K562 (cell line): Measurements from ENCODE around the gene AGAP1. TPM values are rescaled to one million over a fixed set of nuclear protein-coding genes. Genes with fewer than 3 reads are reported as not detected.
A peak's percentile ranks its signal among the peaks of the same experiment; 100 is the strongest.

ENCODE experiments used
- ATAC-seq: fragments of 200-7000 bp; cut with Tn5 transposase; 3 replicates; pipeline ENCODE4 v1.9.1; 2020; ENCODE audit warnings: moderate library complexity
- BruUV-seq: library from RNA; stranded (reverse); fragments of 400-500 nt; replicated peaks from 2 replicates; lab custom pipeline; 2021; lab: Mats Ljungman, UMichigan
- CTCF ChIA-PET: fragments of 300-600 bp; formaldehyde crosslinking; extraction: SDS; loops from one replicate; lab custom pipeline; 2021; ENCODE audit warnings: low intra/inter-chr PET ratio; lab: Yijun Ruan, JAX
- POLR2A ChIA-PET: fragments of 300-600, 350-650 bp; sonication (Branson Sonifier 250); formaldehyde crosslinking; extraction: SDS; loops from one replicate; lab custom pipeline; 2021; ENCODE audit warnings: antibody characterized with exemption, inconsistent platforms; lab: Yijun Ruan, JAX
- DNase-seq, 4 experiments: peaks; one replicate each; pipeline versions ENCODE4 v3.0.0 to v3.0.0-alpha.2; 2011 to 2018; ENCODE audit warnings: low spot score in 3 of 4, mixed read lengths in 3 of 4; ENCODE audit errors: extremely low read depth in 1 of 4
- FAIRE-seq: peaks from 2 replicates; lab custom pipeline; 2011; peaks lifted over from hg19 to GRCh38; lab: Jason Lieb, UNC
- H2AFZ ChIP-seq: 2 replicates; pipeline ENCODE4 v1.6.0; 2011; ENCODE audit warnings: low read depth, low read length, control low read depth, inconsistent platforms
- H3K27ac ChIP-seq: fragments of 200-600 bp; 3 replicates; pipeline ENCODE4 v1.8.0; 2011; ENCODE audit warnings: low read depth, mild to moderate bottlenecking, control low read depth, inconsistent platforms, low read length, moderate library complexity, mixed read lengths; ENCODE audit errors: extremely low read depth
- H3K27me3 ChIP-seq, 2 experiments: fragments of 300-600 bp in 1 of 2; 2 replicates in 1 of 2; 3 replicates in 1 of 2; pipeline versions ENCODE4 v1.6.0 to v1.8.0; 2011; ENCODE audit warnings: inconsistent platforms in 2 of 2, low read length in 2 of 2, mild to moderate bottlenecking in 1 of 2, mixed read lengths in 1 of 2, moderate library complexity in 1 of 2; ENCODE audit not compliant: control insufficient read depth in 2 of 2, insufficient read depth in 2 of 2
- H3K36me3 ChIP-seq: fragments of 300-600 bp; 3 replicates; pipeline ENCODE4 v1.8.0; 2011; ENCODE audit warnings: mild to moderate bottlenecking, low read length, inconsistent platforms; ENCODE audit not compliant: control insufficient read depth, insufficient read depth
- H3K4me1 ChIP-seq, 2 experiments: fragments of 200-600 bp in 1 of 2; replicated peaks in 1 of 2; 2 replicates in 1 of 2; 3 replicates in 1 of 2; pipeline versions ENCODE4 v1.5.1 to v1.8.0; 2011; ENCODE audit warnings: inconsistent platforms in 2 of 2, low read length in 2 of 2, mild to moderate bottlenecking in 1 of 2, mixed read lengths in 1 of 2, moderate library complexity in 1 of 2; ENCODE audit not compliant: control insufficient read depth in 2 of 2, insufficient read depth in 2 of 2
- H3K4me2 ChIP-seq: 2 replicates; pipeline ENCODE4 v1.6.1; 2011; ENCODE audit warnings: low read length, control low read depth, inconsistent platforms, mixed read lengths; ENCODE audit not compliant: insufficient read depth
- H3K4me3 ChIP-seq: fragments of 200-600 bp; sonication (generic), shearing (Covaris generic); 2 replicates; pipeline ENCODE4 v1.5.1; 2016; ENCODE audit warnings: control low read depth, inconsistent platforms
- H3K79me2 ChIP-seq: fragments of 200-600 bp; 3 replicates; pipeline ENCODE4 v1.8.0; 2011; ENCODE audit warnings: low read length, inconsistent platforms; ENCODE audit not compliant: control insufficient read depth, insufficient read depth
- H3K9ac ChIP-seq, 2 experiments: 2 replicates each; pipeline versions ENCODE4 v1.6.0 to v1.6.1; 2011; ENCODE audit warnings: low read depth in 2 of 2, low read length in 2 of 2, control low read depth in 1 of 2, inconsistent platforms in 1 of 2, mild to moderate bottlenecking in 1 of 2, mixed read lengths in 1 of 2; ENCODE audit not compliant: insufficient read depth in 1 of 2
- H3K9me1 ChIP-seq: one replicate; pipeline ENCODE4 v1.6.0; 2011; ENCODE audit warnings: inconsistent platforms, mild to moderate bottlenecking, low read length, moderate library complexity; ENCODE audit not compliant: control insufficient read depth, insufficient read depth
- H3K9me3 ChIP-seq: replicated peaks from 2 replicates; pipeline ENCODE4 v1.5.1; 2011; ENCODE audit warnings: low read depth, low read length, inconsistent platforms; ENCODE audit not compliant: control insufficient read depth, insufficient read depth
- H4K20me1 ChIP-seq: replicated peaks from 2 replicates; pipeline ENCODE4 v1.6.1; 2011; ENCODE audit warnings: low read length, inconsistent platforms, mixed read lengths; ENCODE audit not compliant: control insufficient read depth, insufficient read depth
- ARID4B ChIP-seq: sonication (generic); formaldehyde crosslinking; IDR thresholded peaks from 2 replicates; pipeline ENCODE4 v1.8.0; 2022; ENCODE audit warnings: mild to moderate bottlenecking, missing genetic modification reagents
- ZNF146 ChIP-seq: IDR thresholded peaks from one replicate; pipeline ENCODE4 v1.6.1; 2018; ENCODE audit warnings: missing compliant biosample characterization; ENCODE audit not compliant: unreplicated experiment
- WGBS: fragments of 100-300 bp; shearing (Covaris generic); methylation state at CpG from one replicate; pipeline ENCODE4 v1.1.6; 2016; ENCODE audit warnings: low coverage, mixed read lengths; ENCODE audit not compliant: insufficient coverage; ENCODE audit errors: missing lambda C conversion rate; 5-methylcytosine and 5-hydroxymethylcytosine counted together
- in situ Hi-C: fragments of 300-500 bp; cut with MboI; formaldehyde crosslinking; loops from 4 replicates; pipeline ENCODE4 v1.15.0; 2018; ENCODE audit warnings: inconsistent platforms, mixed read lengths
- intact Hi-C: fragments of 100-400 bp; cut with micrococcal nuclease; formaldehyde crosslinking; loops from 2 replicates; pipeline ENCODE4 v1.14.2; 2022
- polyA plus RNA-seq, 8 experiments: library from polyadenylated mRNA; depleted of rRNA in 4 of 8; stranded (reverse) in 5 of 8; unstranded in 3 of 8; fragments of >200 nt; fragmentation: Nextera tagmentation in 2 of 8; fragmentation: Illumina TruSeq in 1 of 8; extraction: Ambion mirVana in 2 of 8; extraction: Trizol in 1 of 8; gene quantifications; 2 replicates each; pipeline versions ENCODE4 v1.2.1 to v1.2.3, GENCODE V29; 2011 to 2014; ENCODE audit warnings: inconsistent platforms in 1 of 8, missing spikeins in 1 of 8
- total RNA-seq, 7 experiments: library from RNA; depleted of rRNA in 6 of 7; stranded (reverse); fragments of >200 nt in 6 of 7; fragmentation: Illumina TruSeq in 2 of 7; extraction: Trizol in 2 of 7; gene quantifications; 2 replicates each; pipeline versions ENCODE4 v1.2.1 to v1.2.3, GENCODE V29; 2011 to 2021; ENCODE audit warnings: low replicate concordance in 1 of 7

The AGAP1 gene
- total and polyA plus RNA-seq, 9 of the 15 experiments (the other 6 are each of a cell fraction or from before 2014, with no cell fraction given): 1.3 to 24.0 (median 10.6) TPM

DNA sequence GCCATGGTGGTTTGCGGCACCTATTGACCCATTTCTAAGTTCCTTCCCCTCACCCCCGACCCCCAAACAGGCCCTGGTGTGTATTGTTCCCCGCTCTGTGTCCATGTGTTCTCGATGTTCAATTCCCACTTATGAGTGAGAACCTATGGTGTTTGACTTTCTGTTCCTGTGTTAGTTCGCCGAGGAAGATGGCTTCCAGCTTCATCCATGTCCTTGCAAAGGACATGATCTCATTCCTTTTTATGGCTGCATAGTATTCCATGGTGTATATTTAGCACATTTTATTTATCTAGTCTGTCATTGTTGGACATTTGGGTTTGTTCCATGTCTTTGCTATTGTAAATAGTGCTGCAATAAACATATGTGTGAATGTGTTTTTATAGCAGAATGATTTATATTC is 490.7 kb downstream of the AGAP1 start:
- FAIRE-seq (no peak), DNase-seq (no peak), ATAC-seq (no peak)
- H3K27me3 ChIP-seq: no peaks in the 10 kb centered on the region
- no peaks in the 10 kb centered on the region for H4K20me1 ChIP-seq
- intact Hi-C loops (no loop called here), in situ Hi-C loops (no loop called here)
- no peaks in the 10 kb centered on the region for H3K79me2 ChIP-seq
- WGBS: 70% methylated on average over 4 of the region's 6 CpGs
- ChIA-PET CTCF (no interaction called here), POLR2A (no interaction called here)
- TF ChIP-seq ZNF146 (CRISPR knock-in tag) (peak; percentile 28), ARID4B (no peak)
- H3K9me1 ChIP-seq: no peaks in the 10 kb centered on the region
- no peak overlapping the region for H3K9ac ChIP-seq
- BruUV-seq: no TSS peak
- H3K36me3 ChIP-seq: no peaks in the 10 kb centered on the region
- no peak overlapping the region for H3K4me3 ChIP-seq
- H3K4me2 ChIP-seq: no peak overlapping the region
- no peaks in the 10 kb centered on the region for H3K4me1 ChIP-seq
- H2AFZ ChIP-seq: no peak overlapping the region
- H3K27ac ChIP-seq: no peak overlapping the region
- H3K9me3 ChIP-seq: no peaks in the 10 kb centered on the region
